Progenitor cell of endocrine pancreas (in vitro differentiated cells): Measurements from ENCODE around the gene MORC3. TPM values are rescaled to one million over a fixed set of nuclear protein-coding genes. Genes with fewer than 3 reads are reported as not detected.
"Not testable (repeated sequence)": the region's sequence is repeated elsewhere in the genome, so short reads cannot be mapped to it uniquely, and the experiment has no call there.

Source experiments
- DNase-seq: peaks from one replicate; pipeline ENCODE4 v3.0.0; 2021; ENCODE audit warnings: low spot score; ENCODE audit not compliant: unreplicated experiment
- H3K27ac Mint-ChIP-seq: 2 replicates; pipeline ENCODE4 v1.8.0; 2021; ENCODE audit warnings: mild to moderate bottlenecking, moderate library complexity, mixed read lengths
- H3K27me3 Mint-ChIP-seq: 2 replicates; pipeline ENCODE4 v1.8.0; 2021; ENCODE audit warnings: mixed read lengths
- H3K36me3 Mint-ChIP-seq: 2 replicates; pipeline ENCODE4 v1.8.0; 2022; ENCODE audit warnings: mixed read lengths; ENCODE audit not compliant: insufficient read depth
- H3K4me1 Mint-ChIP-seq: 2 replicates; pipeline ENCODE4 v1.8.0; 2021; ENCODE audit warnings: low read depth, mixed read lengths
- H3K4me3 Mint-ChIP-seq: 2 replicates; pipeline ENCODE4 v1.8.0; 2021; ENCODE audit warnings: low read depth, mild to moderate bottlenecking, moderate library complexity, mixed read lengths
- H3K9me3 Mint-ChIP-seq: 2 replicates; pipeline ENCODE4 v1.8.0; 2021; ENCODE audit warnings: low read depth, mixed read lengths
- CTCF ChIP-seq: fragments of 200-600 bp; sonication (generic); IDR thresholded peaks from one replicate; pipeline ENCODE4 v1.5.0; 2021; ENCODE audit warnings: antibody characterized with exemption, mild to moderate bottlenecking; ENCODE audit not compliant: unreplicated experiment
- long read RNA-seq: library from polyadenylated mRNA; unstranded; transcript quantifications from one replicate; pipeline ENCODE4 v2.0.0, GENCODE V29; 2020
- total RNA-seq: library from RNA; stranded (reverse); gene quantifications from 2 replicates; pipeline ENCODE4 v1.2.1, GENCODE V29; 2021

The MORC3 gene, protein sequence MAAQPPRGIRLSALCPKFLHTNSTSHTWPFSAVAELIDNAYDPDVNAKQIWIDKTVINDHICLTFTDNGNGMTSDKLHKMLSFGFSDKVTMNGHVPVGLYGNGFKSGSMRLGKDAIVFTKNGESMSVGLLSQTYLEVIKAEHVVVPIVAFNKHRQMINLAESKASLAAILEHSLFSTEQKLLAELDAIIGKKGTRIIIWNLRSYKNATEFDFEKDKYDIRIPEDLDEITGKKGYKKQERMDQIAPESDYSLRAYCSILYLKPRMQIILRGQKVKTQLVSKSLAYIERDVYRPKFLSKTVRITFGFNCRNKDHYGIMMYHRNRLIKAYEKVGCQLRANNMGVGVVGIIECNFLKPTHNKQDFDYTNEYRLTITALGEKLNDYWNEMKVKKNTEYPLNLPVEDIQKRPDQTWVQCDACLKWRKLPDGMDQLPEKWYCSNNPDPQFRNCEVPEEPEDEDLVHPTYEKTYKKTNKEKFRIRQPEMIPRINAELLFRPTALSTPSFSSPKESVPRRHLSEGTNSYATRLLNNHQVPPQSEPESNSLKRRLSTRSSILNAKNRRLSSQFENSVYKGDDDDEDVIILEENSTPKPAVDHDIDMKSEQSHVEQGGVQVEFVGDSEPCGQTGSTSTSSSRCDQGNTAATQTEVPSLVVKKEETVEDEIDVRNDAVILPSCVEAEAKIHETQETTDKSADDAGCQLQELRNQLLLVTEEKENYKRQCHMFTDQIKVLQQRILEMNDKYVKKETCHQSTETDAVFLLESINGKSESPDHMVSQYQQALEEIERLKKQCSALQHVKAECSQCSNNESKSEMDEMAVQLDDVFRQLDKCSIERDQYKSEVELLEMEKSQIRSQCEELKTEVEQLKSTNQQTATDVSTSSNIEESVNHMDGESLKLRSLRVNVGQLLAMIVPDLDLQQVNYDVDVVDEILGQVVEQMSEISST
- total RNA-seq = 32.2 and 33.7 TPM in 2 replicates
- long read RNA-seq, full-length matches to known transcripts = 2 of 62 reads
- long read RNA-seq, partial matches to known transcripts = 39 of 62 reads
- long read RNA-seq, other reads (novel, unspliced or antisense) = 21 of 62 reads

- peak within 1 kb of the TSS; percentile 96 for H3K27ac Mint-ChIP-seq
- H3K36me3 Mint-ChIP-seq = peaks cover 11% of the 10 kb centered on the region
- peaks cover 12% of the 10 kb centered on the region for H3K4me1 Mint-ChIP-seq
- TF ChIP-seq CTCF = no peak
- peak within 1 kb of the TSS; percentile 90 for H3K4me3 Mint-ChIP-seq
- H3K27me3 Mint-ChIP-seq = no peaks in the 10 kb centered on the region
- peaks cover 3% of the 10 kb centered on the region for H3K9me3 Mint-ChIP-seq
- peak; percentile 97 for DNase-seq
These were observed at the start of gene MORC3 for GRCh38 chr21:36319767-36320420. Gene MORC3 (plus strand): TSS chr21:36320197. CDS start chr21:36320265, 68 bp downstream.

- H3K27me3 Mint-ChIP-seq, DNase-seq, H3K4me3 Mint-ChIP-seq, H3K4me1 Mint-ChIP-seq, H3K27ac Mint-ChIP-seq, H3K9me3 Mint-ChIP-seq: not testable (repeated sequence)
- H3K36me3 Mint-ChIP-seq = peaks cover 43% of the 10 kb centered on the region
These were observed 49.0 kb upstream of the MORC3 start for GRCh38 chr21:36270786-36271695.

DNA sequence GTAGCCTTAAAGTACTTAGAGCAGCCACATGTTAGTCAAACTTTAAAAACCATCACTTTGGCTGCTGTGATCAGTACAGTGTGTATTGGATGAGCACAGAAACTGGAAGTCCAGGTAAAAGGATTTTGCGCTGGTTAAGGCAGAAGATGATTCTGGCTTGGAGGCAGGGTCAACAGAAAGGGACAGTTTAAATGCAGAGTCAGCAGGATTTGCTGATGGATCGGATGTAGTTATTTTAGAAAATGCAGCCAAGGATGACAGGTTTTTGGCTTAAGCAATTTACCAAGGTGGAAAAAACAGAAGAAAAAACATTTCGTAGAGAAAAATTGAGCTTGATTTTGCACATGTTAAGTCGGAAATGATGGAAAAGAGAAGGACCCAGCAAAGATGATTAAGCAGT is 45.9 kb upstream of the MORC3 start:
- Mint-ChIP-seq H3K36me3 (peaks cover 23% of the 10 kb centered on the region), H3K4me1 (no peaks in the 10 kb centered on the region), H3K27ac (no peak overlapping the region), H3K27me3 (no peaks in the 10 kb centered on the region), H3K4me3 (no peak overlapping the region), H3K9me3 (no peaks in the 10 kb centered on the region)
- no peak for TF ChIP-seq CTCF
- no peak for DNase-seq

DNA sequence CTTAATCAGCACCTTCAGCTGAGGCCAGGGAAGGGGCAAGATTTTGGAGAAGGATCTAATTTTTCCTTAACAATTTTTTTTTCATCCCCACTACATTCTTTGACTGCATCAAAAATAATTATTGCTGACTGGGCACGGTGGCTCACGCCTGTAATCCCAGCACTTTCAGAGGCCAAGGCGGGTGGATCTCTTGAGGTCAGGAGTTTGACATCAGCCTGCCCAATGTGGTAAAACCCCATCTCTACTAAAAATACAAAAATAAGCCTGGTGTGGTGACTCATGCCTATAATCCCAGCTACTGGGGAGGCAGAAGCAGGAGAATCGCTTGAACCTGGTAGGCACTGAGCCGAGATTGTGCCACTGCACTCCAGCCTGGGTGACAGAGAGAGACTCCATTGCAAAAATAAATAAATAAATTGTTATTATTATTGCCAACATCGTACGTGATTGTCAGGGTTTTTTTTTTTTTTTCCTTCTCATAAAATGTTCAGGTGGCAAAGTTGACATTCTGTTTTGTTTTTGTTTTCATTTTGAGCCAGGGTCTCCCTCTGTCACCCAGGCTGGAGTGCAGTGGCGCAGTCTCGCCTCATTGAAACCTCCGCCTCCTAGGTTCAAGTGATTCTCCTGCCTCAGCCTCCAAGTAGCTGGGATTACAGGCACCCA is 37.3 kb upstream of the MORC3 start:
- no peak overlapping the region for H3K27ac Mint-ChIP-seq

DNA sequence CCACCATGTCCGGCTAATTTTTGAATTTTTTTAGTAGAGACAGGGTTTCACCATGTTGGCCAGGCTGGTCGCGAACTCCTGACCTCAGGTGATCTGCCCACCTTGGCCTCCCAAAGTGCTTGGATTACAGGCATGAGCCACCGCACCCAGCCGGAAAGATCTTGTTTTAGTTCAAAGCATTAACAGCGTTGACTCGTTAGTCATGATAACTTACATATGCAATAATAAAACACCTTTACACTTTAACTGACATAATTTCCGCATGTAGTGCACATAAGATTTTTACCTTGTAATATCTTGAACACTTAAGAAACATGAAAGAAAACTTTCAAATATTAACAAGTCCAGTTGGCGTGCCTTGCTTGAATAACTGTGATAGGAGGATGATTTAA is 36.8 kb upstream of the MORC3 start:
- H3K9me3 Mint-ChIP-seq, H3K4me1 Mint-ChIP-seq, H3K4me3 Mint-ChIP-seq, H3K27ac Mint-ChIP-seq, H3K27me3 Mint-ChIP-seq, DNase-seq: not testable (repeated sequence)
- peaks cover 12% of the 10 kb centered on the region for H3K36me3 Mint-ChIP-seq

More for the DNA sequence above, 37.3 kb upstream of the MORC3 start:
- no peak overlapping the region for H3K4me3 Mint-ChIP-seq
- H3K36me3 Mint-ChIP-seq = peaks cover 15% of the 10 kb centered on the region
- H3K9me3 Mint-ChIP-seq = no peaks in the 10 kb centered on the region
- no peak for TF ChIP-seq CTCF
- no peaks in the 10 kb centered on the region for H3K27me3 Mint-ChIP-seq
- H3K4me1 Mint-ChIP-seq = no peaks in the 10 kb centered on the region
- DNase-seq = no peak
